CD14-positive monocyte (primary cell): ENCODE data around the gene THBS3. TPM values are rescaled to one million over a fixed set of nuclear protein-coding genes. Genes with fewer than 3 reads are reported as not detected.

Source experiments
- DNase-seq, 3 donors: peaks; one replicate each; pipeline ENCODE4 v3.0.0-alpha.2; 2011 to 2022
- H2AFZ ChIP-seq: 2 replicates; pipeline ENCODE4 v1.6.0; 2012; ENCODE audit warnings: mild to moderate bottlenecking, low read depth, low read length, inconsistent platforms; ENCODE audit not compliant: insufficient read depth, poor library complexity, severe bottlenecking
- H3K27ac ChIP-seq, 2 donors: 1 replicate in 1 of 2; 2 replicates in 1 of 2; pipeline ENCODE4 v1.5.1; 2012 to 2013; ENCODE audit warnings: low read length in 2 of 2, control low read depth in 1 of 2, inconsistent platforms in 1 of 2, low read depth in 1 of 2, mild to moderate bottlenecking in 1 of 2
- H3K27me3 ChIP-seq, 2 donors: one replicate each; pipeline versions ENCODE4 v1.6.0 to v1.6.1; 2011 to 2013; ENCODE audit warnings: low read length in 2 of 2; ENCODE audit not compliant: control insufficient read depth in 2 of 2, insufficient read depth in 2 of 2
- H3K36me3 ChIP-seq, 2 donors: replicated peaks in 1 of 2; 1 replicate in 1 of 2; 2 replicates in 1 of 2; pipeline versions ENCODE4 v1.5.1 to v1.6.1; 2012 to 2013; ENCODE audit warnings: low read length in 2 of 2, control low read depth in 1 of 2, inconsistent platforms in 1 of 2, mild to moderate bottlenecking in 1 of 2; ENCODE audit not compliant: insufficient read depth in 2 of 2, control insufficient read depth in 1 of 2
- H3K4me1 ChIP-seq, 2 donors: 1 replicate in 1 of 2; 2 replicates in 1 of 2; pipeline versions ENCODE4 v1.5.1 to v1.6.1; 2012 to 2013; ENCODE audit warnings: low read length in 2 of 2, control low read depth in 1 of 2, inconsistent platforms in 1 of 2, mild to moderate bottlenecking in 1 of 2, moderate library complexity in 1 of 2; ENCODE audit not compliant: insufficient read depth in 2 of 2, control insufficient read depth in 1 of 2
- H3K4me2 ChIP-seq: replicated peaks from 2 replicates; pipeline ENCODE3; 2012; ENCODE audit warnings: low read length, moderate library complexity, mild to moderate bottlenecking; ENCODE audit not compliant: poor library complexity, severe bottlenecking; ENCODE audit errors: extremely low read depth
- H3K4me3 ChIP-seq, 3 experiments: fragments of 200-600 bp in 1 of 3; sonication (generic) in 1 of 3; replicated peaks in 1 of 3; 1 replicate in 2 of 3; 2 replicates in 1 of 3; pipeline ENCODE4 v1.5.1; 2011 to 2013; ENCODE audit warnings: low read length in 3 of 3, mild to moderate bottlenecking in 3 of 3, control low read depth in 2 of 3, low read depth in 2 of 3, inconsistent platforms in 1 of 3, moderate library complexity in 1 of 3
- H3K79me2 ChIP-seq: 2 replicates; pipeline ENCODE4 v1.6.0; 2012; ENCODE audit warnings: mild to moderate bottlenecking, control low read depth, inconsistent platforms, low read length, moderate library complexity; ENCODE audit not compliant: insufficient read depth
- H3K9ac ChIP-seq: 2 replicates; pipeline ENCODE4 v1.6.0; 2017; ENCODE audit warnings: low read length, mild to moderate bottlenecking; ENCODE audit not compliant: insufficient read depth, poor library complexity, severe bottlenecking
- H3K9me3 ChIP-seq, 2 donors: replicated peaks in 1 of 2; 1 replicate in 1 of 2; 2 replicates in 1 of 2; pipeline versions ENCODE4 v1.5.1 to v1.6.1; 2012 to 2013; ENCODE audit warnings: low read length in 2 of 2, control low read depth in 1 of 2; ENCODE audit not compliant: control insufficient read depth in 1 of 2, insufficient read depth in 1 of 2
- H4K20me1 ChIP-seq: 2 replicates; pipeline ENCODE4 v1.6.0; 2012; ENCODE audit warnings: mild to moderate bottlenecking, low read length, control low read depth, moderate library complexity; ENCODE audit not compliant: insufficient read depth
- H3K27ac Mint-ChIP-seq, 7 donors: one replicate each; pipeline ENCODE4 v1.8.0; 2020; ENCODE audit warnings: mild to moderate bottlenecking in 7 of 7, mixed read lengths in 7 of 7, moderate library complexity in 6 of 7, inconsistent platforms in 2 of 7
- H3K27me3 Mint-ChIP-seq, 3 donors: one replicate each; pipeline ENCODE4 v1.8.0; 2021 to 2022; ENCODE audit warnings: low read depth in 3 of 3, mild to moderate bottlenecking in 3 of 3, mixed read lengths in 3 of 3, moderate library complexity in 3 of 3, inconsistent platforms in 1 of 3
- H3K36me3 Mint-ChIP-seq, 2 donors: one replicate each; pipeline ENCODE4 v1.8.0; 2020; ENCODE audit warnings: mixed read lengths in 2 of 2, inconsistent platforms in 1 of 2, mild to moderate bottlenecking in 1 of 2
- H3K4me1 Mint-ChIP-seq: one replicate; pipeline ENCODE4 v1.8.0; 2020; ENCODE audit warnings: mild to moderate bottlenecking, mixed read lengths
- H3K4me3 Mint-ChIP-seq, 2 donors: one replicate each; pipeline ENCODE4 v1.8.0; 2020; ENCODE audit warnings: mild to moderate bottlenecking in 2 of 2, mixed read lengths in 2 of 2, moderate library complexity in 1 of 2
- H3K9me3 Mint-ChIP-seq, 7 donors: one replicate each; pipeline ENCODE4 v1.8.0; 2020 to 2022; ENCODE audit warnings: mixed read lengths in 7 of 7, mild to moderate bottlenecking in 6 of 7, moderate library complexity in 6 of 7, inconsistent platforms in 2 of 7
- CTCF ChIP-seq: fragments of 200-600 bp; IDR thresholded peaks from one replicate; pipeline ENCODE4 v1.8.0; 2022; ENCODE audit warnings: antibody characterized with exemption, mild to moderate bottlenecking
- WGBS: methylation state at CpG from one replicate; pipeline ENCODE4 v1.1.5; 2013; ENCODE audit warnings: missing lambda C conversion rate; ENCODE audit not compliant: insufficient coverage; 5-methylcytosine and 5-hydroxymethylcytosine counted together
- intact Hi-C, 2 donors: fragments of 100-400 bp; cut with micrococcal nuclease; formaldehyde crosslinking; loops; one replicate each; pipeline versions ENCODE4 v1.15.0 to v1.15.1; 2023
- polyA plus RNA-seq, 3 donors: library from polyadenylated mRNA; depleted of rRNA in 1 of 3; unstranded in 2 of 3; stranded (reverse) in 1 of 3; fragments of 300-500 nt in 2 of 3; fragments of >200 nt in 1 of 3; fragmentation: Illumina TruSeq in 2 of 3; gene quantifications; 1 replicate in 2 of 3; 2 replicates in 1 of 3; pipeline ENCODE4 v1.2.3, GENCODE V29; 2012 to 2021

The THBS3 gene
- polyA plus RNA-seq, 3 donors: 3.2 to 50.7 (median 5.3) TPM

GRCh38 chr1:155182052-155182550 lies 25.6 kb downstream of the THBS3 start:
- no peaks in the 10 kb centered on the region for H3K9me3 Mint-ChIP-seq
- Histone ChIP-seq H3K79me2 (no peaks in the 10 kb centered on the region), H3K9me3 (no peaks in the 10 kb centered on the region), H3K4me2 (no peak overlapping the region), H3K27me3 (no peaks in the 10 kb centered on the region), H3K4me3 (no peak overlapping the region), H3K36me3 (no peaks in the 10 kb centered on the region), H3K4me1 (peaks cover 30 to 35% of the 10 kb centered on the region in 2 donors), H4K20me1 (no peaks in the 10 kb centered on the region), H3K27ac (no peak overlapping the region), H2AFZ (no peak overlapping the region), H3K9ac (no peak overlapping the region)
- intact Hi-C loops: no loop called here
- no peaks in the 10 kb centered on the region for H3K36me3 Mint-ChIP-seq
- H3K27ac Mint-ChIP-seq: peak overlapping the region in 2 of 7 donors; percentile 25 to 38
- H3K4me1 Mint-ChIP-seq: peaks cover 29% of the 10 kb centered on the region
- peaks cover 2 to 12% (median 4%) of the 10 kb centered on the region in 3 donors for H3K27me3 Mint-ChIP-seq
- H3K4me3 Mint-ChIP-seq: no peak overlapping the region
- no peak for TF ChIP-seq CTCF
- DNase-seq: no peak
- 100% methylated on average over 5 of the region's 7 CpGs for whole genome bisulfite sequencing

GRCh38 chr1:155181371-155182051 lies 26.2 kb downstream of the THBS3 start:
- H3K4me1 ChIP-seq: peaks cover 30 to 35% of the 10 kb centered on the region in 2 donors
- intact Hi-C loops: no loop called here
- no peaks in the 10 kb centered on the region for H4K20me1 ChIP-seq
- H3K9ac ChIP-seq: no peak overlapping the region
- H3K4me2 ChIP-seq: no peak overlapping the region
- Mint-ChIP-seq H3K27ac (peak overlapping the region in 1 of 7 donors; percentile 58), H3K36me3 (no peaks in the 10 kb centered on the region), H3K4me1 (peaks cover 34% of the 10 kb centered on the region), H3K27me3 (peaks cover 2 to 9% (median 4%) of the 10 kb centered on the region in 3 donors), H3K4me3 (no peak overlapping the region), H3K9me3 (no peaks in the 10 kb centered on the region)
- no peak overlapping the region for H3K27ac ChIP-seq
- H3K79me2 ChIP-seq: no peaks in the 10 kb centered on the region
- no peaks in the 10 kb centered on the region for H3K36me3 ChIP-seq
- 99% methylated on average over 18 of the region's 18 CpGs for WGBS
- DNase-seq: no peak
- H3K4me3 ChIP-seq: no peak overlapping the region
- no peak for TF ChIP-seq CTCF
- H3K27me3 ChIP-seq: no peaks in the 10 kb centered on the region
- no peaks in the 10 kb centered on the region for H3K9me3 ChIP-seq
- no peak overlapping the region for H2AFZ ChIP-seq
